Stromal cell of bone marrow (primary cell): ENCODE data around the gene HP1BP3.

ENCODE experiments used
- DNase-seq: peaks from one replicate; pipeline ENCODE4 v3.0.0-alpha.2; 2012; ENCODE audit warnings: low read depth

Gene HP1BP3

DNA sequence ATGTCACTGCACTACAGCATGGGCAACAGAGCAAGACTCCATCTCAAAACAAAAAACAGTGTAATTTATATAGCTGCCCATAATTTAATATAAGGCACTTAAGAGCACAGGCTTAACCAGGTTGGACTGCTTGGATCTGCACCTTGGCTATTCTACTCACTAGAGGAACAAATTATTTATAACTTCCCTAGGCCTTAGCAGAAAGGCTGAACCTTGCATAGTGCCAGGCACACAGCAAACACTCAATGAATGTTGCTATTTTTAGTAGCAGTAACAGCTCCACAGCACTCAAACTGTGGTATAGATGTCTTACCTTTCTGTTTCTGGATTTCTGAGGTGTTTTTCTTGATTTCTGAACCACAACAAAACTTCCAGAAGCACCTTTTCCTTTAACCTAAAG, 19.8 kb downstream of the HP1BP3 start:
- no peak for DNase-seq

- DNase-seq = no peak
Observed at GRCh38 chr1:20763417-20763816, 23.7 kb downstream of the HP1BP3 start.

- DNase-seq = no peak
Observed at GRCh38 chr1:20760322-20760721, 26.8 kb downstream of the HP1BP3 start.

GRCh38 chr1:20753589-20753988, 33.5 kb downstream of the HP1BP3 start:
- DNase-seq = no peak

- DNase-seq = no peak
Observed at GRCh38 chr1:20751462-20751990, 35.6 kb downstream of the HP1BP3 start.

GRCh38 chr1:20742671-20743070, 44.4 kb downstream of the HP1BP3 start:
- no peak for DNase-seq

GRCh38 chr1:20740781-20741180, 46.3 kb downstream of the HP1BP3 start:
- DNase-seq = no peak

GRCh38 chr1:20739225-20739624, 47.9 kb downstream of the HP1BP3 start:
- DNase-seq = peak; percentile 31

DNA sequence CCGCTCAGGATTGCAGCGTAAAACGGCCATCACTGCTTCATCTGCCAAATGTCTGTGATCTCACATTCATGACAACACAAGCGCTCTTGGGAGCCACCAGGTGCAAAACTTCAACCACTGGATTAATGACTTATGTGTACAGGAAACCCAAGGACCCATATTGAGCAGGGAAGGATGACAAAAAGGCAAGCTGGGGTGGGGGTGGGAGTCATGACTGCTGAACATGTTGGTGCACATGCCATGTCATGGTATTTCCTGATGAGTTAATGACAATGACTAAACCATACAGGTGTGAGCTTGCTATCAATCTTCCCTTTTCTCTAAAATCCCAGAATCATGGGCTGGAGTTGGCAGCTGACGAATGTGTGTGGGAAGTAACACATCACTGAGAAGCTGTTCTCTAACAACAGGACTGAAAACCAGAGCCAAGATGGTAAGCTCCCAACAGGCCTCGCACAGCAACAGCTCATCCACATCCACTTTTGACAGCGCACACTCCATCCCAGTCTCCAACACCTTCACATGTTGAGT, 51.5 kb downstream of the HP1BP3 start:
- no peak for DNase-seq

GRCh38 chr1:20733360-20733975, 53.6 kb downstream of the HP1BP3 start:
- no peak for DNase-seq

DNA sequence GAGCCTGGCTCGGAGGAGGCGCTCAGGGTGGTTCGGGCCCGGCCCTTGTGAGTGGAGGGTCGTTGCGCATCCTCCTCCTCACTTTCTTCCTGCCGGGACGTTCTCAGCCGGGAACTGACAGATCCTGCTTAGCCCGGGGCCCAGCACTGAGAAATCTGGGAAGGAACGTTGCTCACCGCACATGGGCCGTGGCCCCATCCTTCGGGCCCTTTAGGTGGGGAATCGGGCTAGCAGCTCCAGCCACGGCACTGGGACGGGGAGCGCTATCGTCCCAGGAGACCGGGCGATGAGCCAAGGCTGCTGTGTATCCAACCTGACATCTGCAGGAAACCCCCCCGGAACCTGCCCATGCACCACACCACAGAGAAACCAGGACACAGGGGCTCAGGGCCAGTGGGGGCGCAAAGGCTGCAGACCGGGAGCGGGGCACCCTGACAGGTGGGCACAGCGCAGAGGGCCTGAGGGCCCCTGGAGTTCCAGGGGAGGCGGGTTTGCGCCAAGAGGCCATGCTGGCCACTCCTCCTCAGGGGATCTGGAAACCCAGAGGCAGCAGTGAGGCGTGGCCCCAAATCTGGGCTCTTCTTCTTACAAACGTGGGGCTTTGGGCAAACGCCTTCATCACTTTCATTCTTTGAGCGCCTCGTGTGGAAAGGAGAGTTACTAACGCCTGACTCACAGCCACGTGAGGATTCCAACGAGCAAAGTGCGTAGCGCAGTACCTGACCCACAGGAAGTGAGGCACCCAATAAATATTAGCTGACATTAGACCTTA, 54.3 kb downstream of the HP1BP3 start, which contains the start of gene SH2D5:
SH2D5 (minus strand) TSS at position 116 of the 772 bp plus-strand sequence. CDS start 4,659 bp downstream, outside the sequence.
- DNase-seq = peak; percentile 86

- peak; percentile 27 for DNase-seq
Observed at GRCh38 chr1:20732071-20732587, 55.0 kb downstream of the HP1BP3 start.

DNA sequence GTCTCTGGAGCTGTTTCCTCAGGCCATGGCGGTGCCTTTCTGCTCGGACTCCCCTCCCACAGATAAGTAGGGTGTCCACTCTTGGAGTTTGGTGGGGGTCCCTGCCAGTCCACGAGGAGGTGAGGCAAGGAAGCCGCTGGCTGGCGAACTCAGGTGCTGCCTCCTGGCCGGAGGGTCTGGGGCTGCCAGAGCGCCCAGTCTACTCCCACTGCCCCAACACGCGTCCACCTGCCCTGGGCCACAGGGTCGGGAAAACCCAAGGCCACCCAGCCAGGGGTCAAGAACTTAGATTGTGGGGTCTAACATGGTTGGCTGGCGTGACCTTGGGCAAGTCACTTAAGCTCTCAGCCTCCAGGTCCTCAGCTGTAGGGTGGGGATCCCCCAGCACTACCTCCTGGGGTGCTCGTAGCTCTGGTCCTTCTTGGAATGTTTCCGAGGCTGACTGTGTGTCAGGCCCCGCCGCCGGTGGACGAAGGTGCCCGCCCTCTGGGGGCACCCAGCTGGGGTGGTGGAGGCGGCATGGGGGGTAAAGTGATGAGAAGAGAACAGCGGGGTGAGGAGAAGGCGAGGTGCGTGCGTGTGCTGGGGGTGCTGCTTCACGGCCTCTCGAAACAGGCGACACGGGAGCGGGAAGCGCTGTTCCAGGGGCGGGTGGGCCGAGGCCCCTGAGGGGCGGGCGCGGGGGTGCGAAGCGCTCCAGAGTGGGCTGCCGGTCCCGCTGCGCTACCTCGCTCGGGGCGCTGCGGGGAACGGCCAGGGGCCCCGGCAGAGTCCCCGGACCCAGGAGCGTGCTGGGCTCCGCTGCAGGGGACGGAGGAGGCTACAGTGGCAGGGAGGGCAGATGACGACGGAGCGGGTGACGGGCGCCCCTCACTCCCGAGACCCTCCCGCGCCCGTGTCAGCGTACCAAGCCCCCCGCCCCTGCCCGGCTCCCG, 55.8 kb downstream of the HP1BP3 start:
- DNase-seq = no peak

DNA sequence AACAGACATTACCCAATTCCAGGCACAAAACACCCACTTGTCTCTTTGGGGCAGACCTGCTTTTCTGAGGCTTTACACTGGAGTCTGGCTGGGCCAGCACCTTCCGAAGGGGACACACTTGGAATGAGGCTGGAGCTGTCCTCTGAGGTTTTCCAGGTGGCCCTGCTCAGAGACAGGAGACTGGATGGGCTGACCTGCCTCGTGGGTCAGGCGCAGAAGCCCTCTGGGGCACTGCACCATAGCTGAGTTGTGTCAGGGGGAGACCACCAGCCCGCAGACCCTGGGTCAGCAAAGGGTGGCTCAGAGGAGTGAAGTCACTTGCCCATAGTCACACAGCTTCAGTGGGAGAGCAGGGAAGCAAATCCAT, 56.4 kb downstream of the HP1BP3 start:
- no peak for DNase-seq

GRCh38 chr1:20729990-20730689, 57.0 kb downstream of the HP1BP3 start:
- no peak for DNase-seq

- no peak for DNase-seq
Observed at GRCh38 chr1:20729155-20729931, 57.8 kb downstream of the HP1BP3 start.

- DNase-seq = no peak
Observed at GRCh38 chr1:20728371-20729154, 58.5 kb downstream of the HP1BP3 start.

DNA sequence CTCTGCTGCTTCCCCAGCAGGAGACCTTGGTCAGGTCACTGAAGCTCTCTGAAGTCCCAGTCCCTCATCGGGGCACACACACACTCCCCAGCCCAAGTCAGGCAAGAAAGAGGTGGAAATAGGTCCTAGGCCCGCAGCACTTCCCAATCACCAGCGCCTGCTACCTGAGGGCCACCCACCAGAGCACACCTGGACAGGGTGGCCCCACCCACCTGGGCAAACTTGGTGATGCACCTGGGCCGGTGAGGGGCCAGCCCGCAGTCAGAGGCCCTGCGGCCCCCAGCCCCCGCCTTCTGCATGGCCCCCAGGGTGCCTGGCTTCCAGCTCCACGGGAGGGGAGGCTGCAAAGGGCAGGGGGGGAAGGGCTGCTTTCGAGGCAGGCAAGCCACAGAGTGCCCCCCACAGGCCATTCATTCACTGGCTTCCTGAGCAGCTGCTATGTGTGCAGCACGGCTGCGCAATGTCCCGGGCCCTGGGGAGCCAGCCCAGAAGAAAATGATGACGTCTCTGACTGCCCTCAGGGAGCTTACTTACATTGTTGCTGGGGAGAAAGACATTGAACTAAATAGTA, 59.3 kb downstream of the HP1BP3 start:
- no peak for DNase-seq
